K562 (cell line): ENCODE measurements around the gene RCC1. TPM values are rescaled to one million over a fixed set of nuclear protein-coding genes. Genes with fewer than 3 reads are reported as not detected.

Experiments used
- ARNT ChIP-seq, 2 experiments: fragments of 450-650 bp; IDR thresholded peaks; 2 replicates each; pipeline ENCODE4 v1.6.1; 2016; ENCODE audit warnings: mild to moderate bottlenecking in 1 of 2
- CBFA2T2 ChIP-seq: fragments of 450-650 bp; conservative IDR thresholded peaks from 2 replicates; pipeline ENCODE4 v1.6.1; 2017; ENCODE audit warnings: mild to moderate bottlenecking
- DPF2 ChIP-seq: fragments of 450-650 bp; IDR thresholded peaks from 2 replicates; pipeline ENCODE4 v1.6.1; 2016
- KDM4B ChIP-seq, 2 experiments: fragments of 450-650 bp in 1 of 2; sonication (generic) in 1 of 2; IDR thresholded peaks; 2 replicates each; pipeline ENCODE4 v1.6.1; 2016 to 2017; ENCODE audit warnings: borderline replicate concordance in 2 of 2, antibody characterized with exemption in 1 of 2, low read depth in 1 of 2, mild to moderate bottlenecking in 1 of 2
- MCM5 ChIP-seq: fragments of 450-650 bp; IDR thresholded peaks from 2 replicates; pipeline ENCODE4 v1.6.1; 2016; ENCODE audit warnings: low read depth
- NONO ChIP-seq, 2 experiments: fragments of 200-400 bp in 1 of 2; fragments of 450-650 bp in 1 of 2; formaldehyde crosslinking in 1 of 2; IDR thresholded peaks; 2 replicates each; pipeline ENCODE4 v1.6.1; 2017; ENCODE audit warnings: low read depth in 2 of 2, mild to moderate bottlenecking in 2 of 2, moderate library complexity in 2 of 2, low read length in 1 of 2
- RBFOX2 ChIP-seq: fragments of 200-400 bp; formaldehyde crosslinking; IDR thresholded peaks from 2 replicates; pipeline ENCODE4 v1.6.1; 2017; ENCODE audit warnings: low read depth, mild to moderate bottlenecking, low read length, moderate library complexity
- SLC30A9 ChIP-seq: fragments of 250-450 bp; sonication (Bioruptor Pico); IDR thresholded peaks from 2 replicates; pipeline ENCODE4 v1.8.0; 2022; ENCODE audit warnings: mild to moderate bottlenecking, moderate library complexity
- SMARCC2 ChIP-seq: fragments of 450-650 bp; IDR thresholded peaks from 2 replicates; pipeline ENCODE4 v1.6.1; 2017; ENCODE audit warnings: antibody characterized with exemption, moderate library complexity, mild to moderate bottlenecking, low read depth
- U2AF2 ChIP-seq: fragments of 200-400 bp; formaldehyde crosslinking; optimal IDR thresholded peaks from 2 replicates; pipeline ENCODE3; 2017; ENCODE audit warnings: low read depth, mild to moderate bottlenecking, low read length
- ZNF197 ChIP-seq: fragments of 200-800 bp; sonication (Bioruptor generic); IDR thresholded peaks from 2 replicates; pipeline ENCODE4 v1.6.1; 2016; ENCODE audit warnings: low read depth, missing genetic modification characterization, missing compliant biosample characterization
- ZNF695 ChIP-seq: fragments of 450-650 bp; formaldehyde crosslinking; IDR thresholded peaks from 2 replicates; pipeline ENCODE4 v1.4.0; 2020; ENCODE audit warnings: mild to moderate bottlenecking, moderate library complexity
- ZNF717 ChIP-seq: fragments of 250-450 bp; sonication (Bioruptor Pico); IDR thresholded peaks from 2 replicates; pipeline ENCODE4 v1.5.0; 2021
- polyA plus RNA-seq, 8 experiments: library from polyadenylated mRNA; depleted of rRNA in 4 of 8; stranded (reverse) in 5 of 8; unstranded in 3 of 8; fragments of >200 nt; fragmentation: Nextera tagmentation in 2 of 8; fragmentation: Illumina TruSeq in 1 of 8; extraction: Ambion mirVana in 2 of 8; extraction: Trizol in 1 of 8; gene quantifications; 2 replicates each; pipeline versions ENCODE4 v1.2.1 to v1.2.3, GENCODE V29; 2011 to 2014; ENCODE audit warnings: inconsistent platforms in 1 of 8, missing spikeins in 1 of 8
- total RNA-seq, 7 experiments: library from RNA; depleted of rRNA in 6 of 7; stranded (reverse); fragments of >200 nt in 6 of 7; fragmentation: Illumina TruSeq in 2 of 7; extraction: Trizol in 2 of 7; gene quantifications; 2 replicates each; pipeline versions ENCODE4 v1.2.1 to v1.2.3, GENCODE V29; 2011 to 2021; ENCODE audit warnings: low replicate concordance in 1 of 7
- TF ChIP-seq, protein P1 (sequence below): fragments of 450-650 bp; IDR thresholded peaks from 2 replicates; pipeline ENCODE4 v1.6.1; 2016; ENCODE audit warnings: mild to moderate bottlenecking, moderate library complexity

The RCC1 gene
- total and polyA plus RNA-seq, 9 of the 15 experiments (the other 6 are each of a cell fraction or from before 2014, with no cell fraction given) = 16.4 to 202 (median 107) TPM

DNA sequence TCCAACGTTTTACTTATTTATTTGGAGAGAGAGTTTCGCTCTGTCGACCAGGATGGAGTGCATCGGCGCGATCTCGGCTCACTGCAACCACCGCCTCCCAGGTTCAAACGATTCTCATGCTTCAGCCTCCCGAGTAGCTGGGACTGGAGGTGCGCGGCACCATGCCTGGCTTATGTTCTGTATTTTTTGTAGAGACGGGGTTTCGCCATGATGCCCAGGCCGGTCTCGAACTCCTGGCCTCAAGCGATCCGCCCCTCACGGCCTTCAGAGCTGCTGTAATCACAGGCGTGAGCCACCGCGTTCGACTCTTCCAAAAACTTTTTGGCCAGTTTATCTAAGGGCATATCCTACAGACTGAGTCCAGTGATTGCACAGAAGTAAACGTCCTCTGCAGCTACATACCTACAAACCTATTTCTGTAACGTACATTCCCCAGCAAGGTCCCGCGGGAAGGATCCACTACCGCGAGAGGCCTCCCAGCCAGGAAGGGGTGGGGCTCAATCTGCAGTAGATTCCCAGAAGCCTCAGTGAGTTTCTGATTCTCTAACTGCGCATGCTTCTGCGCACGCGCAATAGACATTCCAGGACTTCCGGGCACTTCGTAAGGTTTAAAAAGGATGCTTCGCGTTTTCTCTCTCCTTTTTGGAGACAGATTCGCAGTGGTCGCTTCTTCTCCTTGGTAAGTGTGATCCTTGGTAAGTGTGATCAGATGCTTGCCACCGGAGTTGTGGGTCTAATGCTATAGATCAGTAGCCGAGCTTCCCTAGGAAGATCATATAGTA, at the start of gene RCC1 (continued):
- TF ChIP-seq, protein P1, sequence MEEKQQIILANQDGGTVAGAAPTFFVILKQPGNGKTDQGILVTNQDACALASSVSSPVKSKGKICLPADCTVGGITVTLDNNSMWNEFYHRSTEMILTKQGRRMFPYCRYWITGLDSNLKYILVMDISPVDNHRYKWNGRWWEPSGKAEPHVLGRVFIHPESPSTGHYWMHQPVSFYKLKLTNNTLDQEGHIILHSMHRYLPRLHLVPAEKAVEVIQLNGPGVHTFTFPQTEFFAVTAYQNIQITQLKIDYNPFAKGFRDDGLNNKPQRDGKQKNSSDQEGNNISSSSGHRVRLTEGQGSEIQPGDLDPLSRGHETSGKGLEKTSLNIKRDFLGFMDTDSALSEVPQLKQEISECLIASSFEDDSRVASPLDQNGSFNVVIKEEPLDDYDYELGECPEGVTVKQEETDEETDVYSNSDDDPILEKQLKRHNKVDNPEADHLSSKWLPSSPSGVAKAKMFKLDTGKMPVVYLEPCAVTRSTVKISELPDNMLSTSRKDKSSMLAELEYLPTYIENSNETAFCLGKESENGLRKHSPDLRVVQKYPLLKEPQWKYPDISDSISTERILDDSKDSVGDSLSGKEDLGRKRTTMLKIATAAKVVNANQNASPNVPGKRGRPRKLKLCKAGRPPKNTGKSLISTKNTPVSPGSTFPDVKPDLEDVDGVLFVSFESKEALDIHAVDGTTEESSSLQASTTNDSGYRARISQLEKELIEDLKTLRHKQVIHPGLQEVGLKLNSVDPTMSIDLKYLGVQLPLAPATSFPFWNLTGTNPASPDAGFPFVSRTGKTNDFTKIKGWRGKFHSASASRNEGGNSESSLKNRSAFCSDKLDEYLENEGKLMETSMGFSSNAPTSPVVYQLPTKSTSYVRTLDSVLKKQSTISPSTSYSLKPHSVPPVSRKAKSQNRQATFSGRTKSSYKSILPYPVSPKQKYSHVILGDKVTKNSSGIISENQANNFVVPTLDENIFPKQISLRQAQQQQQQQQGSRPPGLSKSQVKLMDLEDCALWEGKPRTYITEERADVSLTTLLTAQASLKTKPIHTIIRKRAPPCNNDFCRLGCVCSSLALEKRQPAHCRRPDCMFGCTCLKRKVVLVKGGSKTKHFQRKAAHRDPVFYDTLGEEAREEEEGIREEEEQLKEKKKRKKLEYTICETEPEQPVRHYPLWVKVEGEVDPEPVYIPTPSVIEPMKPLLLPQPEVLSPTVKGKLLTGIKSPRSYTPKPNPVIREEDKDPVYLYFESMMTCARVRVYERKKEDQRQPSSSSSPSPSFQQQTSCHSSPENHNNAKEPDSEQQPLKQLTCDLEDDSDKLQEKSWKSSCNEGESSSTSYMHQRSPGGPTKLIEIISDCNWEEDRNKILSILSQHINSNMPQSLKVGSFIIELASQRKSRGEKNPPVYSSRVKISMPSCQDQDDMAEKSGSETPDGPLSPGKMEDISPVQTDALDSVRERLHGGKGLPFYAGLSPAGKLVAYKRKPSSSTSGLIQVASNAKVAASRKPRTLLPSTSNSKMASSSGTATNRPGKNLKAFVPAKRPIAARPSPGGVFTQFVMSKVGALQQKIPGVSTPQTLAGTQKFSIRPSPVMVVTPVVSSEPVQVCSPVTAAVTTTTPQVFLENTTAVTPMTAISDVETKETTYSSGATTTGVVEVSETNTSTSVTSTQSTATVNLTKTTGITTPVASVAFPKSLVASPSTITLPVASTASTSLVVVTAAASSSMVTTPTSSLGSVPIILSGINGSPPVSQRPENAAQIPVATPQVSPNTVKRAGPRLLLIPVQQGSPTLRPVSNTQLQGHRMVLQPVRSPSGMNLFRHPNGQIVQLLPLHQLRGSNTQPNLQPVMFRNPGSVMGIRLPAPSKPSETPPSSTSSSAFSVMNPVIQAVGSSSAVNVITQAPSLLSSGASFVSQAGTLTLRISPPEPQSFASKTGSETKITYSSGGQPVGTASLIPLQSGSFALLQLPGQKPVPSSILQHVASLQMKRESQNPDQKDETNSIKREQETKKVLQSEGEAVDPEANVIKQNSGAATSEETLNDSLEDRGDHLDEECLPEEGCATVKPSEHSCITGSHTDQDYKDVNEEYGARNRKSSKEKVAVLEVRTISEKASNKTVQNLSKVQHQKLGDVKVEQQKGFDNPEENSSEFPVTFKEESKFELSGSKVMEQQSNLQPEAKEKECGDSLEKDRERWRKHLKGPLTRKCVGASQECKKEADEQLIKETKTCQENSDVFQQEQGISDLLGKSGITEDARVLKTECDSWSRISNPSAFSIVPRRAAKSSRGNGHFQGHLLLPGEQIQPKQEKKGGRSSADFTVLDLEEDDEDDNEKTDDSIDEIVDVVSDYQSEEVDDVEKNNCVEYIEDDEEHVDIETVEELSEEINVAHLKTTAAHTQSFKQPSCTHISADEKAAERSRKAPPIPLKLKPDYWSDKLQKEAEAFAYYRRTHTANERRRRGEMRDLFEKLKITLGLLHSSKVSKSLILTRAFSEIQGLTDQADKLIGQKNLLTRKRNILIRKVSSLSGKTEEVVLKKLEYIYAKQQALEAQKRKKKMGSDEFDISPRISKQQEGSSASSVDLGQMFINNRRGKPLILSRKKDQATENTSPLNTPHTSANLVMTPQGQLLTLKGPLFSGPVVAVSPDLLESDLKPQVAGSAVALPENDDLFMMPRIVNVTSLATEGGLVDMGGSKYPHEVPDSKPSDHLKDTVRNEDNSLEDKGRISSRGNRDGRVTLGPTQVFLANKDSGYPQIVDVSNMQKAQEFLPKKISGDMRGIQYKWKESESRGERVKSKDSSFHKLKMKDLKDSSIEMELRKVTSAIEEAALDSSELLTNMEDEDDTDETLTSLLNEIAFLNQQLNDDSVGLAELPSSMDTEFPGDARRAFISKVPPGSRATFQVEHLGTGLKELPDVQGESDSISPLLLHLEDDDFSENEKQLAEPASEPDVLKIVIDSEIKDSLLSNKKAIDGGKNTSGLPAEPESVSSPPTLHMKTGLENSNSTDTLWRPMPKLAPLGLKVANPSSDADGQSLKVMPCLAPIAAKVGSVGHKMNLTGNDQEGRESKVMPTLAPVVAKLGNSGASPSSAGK = no peak
- TF ChIP-seq ZNF197 (CRISPR knock-in tag) = 0 out of 2 replicates have a peak, but pooled peaks have one; percentile 89
- no peak for TF ChIP-seq RBFOX2
- TF ChIP-seq NONO (IDR thresholded peaks at IDR 0.05; ENCODE audit: low read depth in 2 of 2, low read length in 1 of 2) = peak in 1 of 2 experiments; percentile 91; a peak in 2 of 4 replicates
- 0 out of 2 replicates have a peak, but pooled peaks have one; percentile 63 for TF ChIP-seq ZNF695 (CRISPR knock-in tag)
- peak in 1 of 2 experiments; percentile 75; a peak in 2 of 4 replicates for TF ChIP-seq KDM4B (IDR thresholded peaks at IDR 0.05; ENCODE audit: borderline replicate concordance in 2 of 2, low read depth in 1 of 2)
- no peak for TF ChIP-seq U2AF2
- no peak for TF ChIP-seq ZNF717
- TF ChIP-seq SLC30A9 = no peak
- no peak for TF ChIP-seq CBFA2T2
- TF ChIP-seq SMARCC2 = peak; percentile 64
- TF ChIP-seq MCM5 = no peak
- TF ChIP-seq ARNT (IDR thresholded peaks at IDR 0.05) = peak; percentile 50 to 67; a peak in 2 of 4 replicates
- TF ChIP-seq DPF2 = peak; percentile 38
